Mammary epithelial cell (primary cell): Measurements from ENCODE around the gene SIRPB2.

Experiments used
- EZH2 ChIP-seq: IDR thresholded peaks from 2 replicates; pipeline ENCODE4 v1.6.1; 2012; ENCODE audit warnings: low read length, inconsistent platforms, borderline replicate concordance
- TF ChIP-seq, protein P1 (sequence below), 2 donors: IDR thresholded peaks in 1 of 2; conservative IDR thresholded peaks in 1 of 2; 2 replicates each; pipeline ENCODE4 v1.5.1; 2011 to 2012; ENCODE audit warnings: inconsistent platforms in 2 of 2, low read length in 2 of 2, mild to moderate bottlenecking in 2 of 2, control low read depth in 1 of 2, low read depth in 1 of 2; ENCODE audit not compliant: insufficient read depth in 1 of 2; ENCODE audit errors: extremely low read depth in 1 of 2

DNA sequence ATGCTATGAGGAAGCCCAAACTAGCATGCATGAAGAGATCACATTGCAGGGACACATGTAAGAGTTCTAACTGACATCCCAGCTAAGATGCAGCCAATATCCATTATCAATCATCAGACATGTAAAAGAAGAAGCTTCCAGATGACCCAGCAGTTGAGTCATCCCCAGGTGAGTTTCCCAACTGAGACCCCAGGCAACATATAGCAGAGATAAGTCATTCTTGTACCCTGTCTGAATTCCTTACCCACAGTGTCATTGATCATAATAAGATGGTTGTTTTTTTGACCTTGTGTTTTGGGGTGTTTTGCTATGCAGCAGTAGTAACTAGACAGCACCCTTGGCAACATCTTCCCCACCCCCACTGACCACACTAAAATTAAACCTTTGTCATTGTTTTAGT is 47.4 kb upstream of the SIRPB2 start:
- TF ChIP-seq, protein P1, sequence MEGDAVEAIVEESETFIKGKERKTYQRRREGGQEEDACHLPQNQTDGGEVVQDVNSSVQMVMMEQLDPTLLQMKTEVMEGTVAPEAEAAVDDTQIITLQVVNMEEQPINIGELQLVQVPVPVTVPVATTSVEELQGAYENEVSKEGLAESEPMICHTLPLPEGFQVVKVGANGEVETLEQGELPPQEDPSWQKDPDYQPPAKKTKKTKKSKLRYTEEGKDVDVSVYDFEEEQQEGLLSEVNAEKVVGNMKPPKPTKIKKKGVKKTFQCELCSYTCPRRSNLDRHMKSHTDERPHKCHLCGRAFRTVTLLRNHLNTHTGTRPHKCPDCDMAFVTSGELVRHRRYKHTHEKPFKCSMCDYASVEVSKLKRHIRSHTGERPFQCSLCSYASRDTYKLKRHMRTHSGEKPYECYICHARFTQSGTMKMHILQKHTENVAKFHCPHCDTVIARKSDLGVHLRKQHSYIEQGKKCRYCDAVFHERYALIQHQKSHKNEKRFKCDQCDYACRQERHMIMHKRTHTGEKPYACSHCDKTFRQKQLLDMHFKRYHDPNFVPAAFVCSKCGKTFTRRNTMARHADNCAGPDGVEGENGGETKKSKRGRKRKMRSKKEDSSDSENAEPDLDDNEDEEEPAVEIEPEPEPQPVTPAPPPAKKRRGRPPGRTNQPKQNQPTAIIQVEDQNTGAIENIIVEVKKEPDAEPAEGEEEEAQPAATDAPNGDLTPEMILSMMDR (conservative IDR thresholded peaks at IDR 0.05 in 1 of 2, IDR thresholded peaks at IDR 0.05 in 1 of 2; ENCODE audit: extremely low read depth in 1 of 2, insufficient read depth in 1 of 2, low read depth in 1 of 2, low read length in 2 of 2), result no peak
- no peak for TF ChIP-seq EZH2
